ENCODE results near the gene RASSF3. TPM values are rescaled to one million over a fixed set of nuclear protein-coding genes. Genes with fewer than 3 reads are reported as not detected.

Gene RASSF3
- total and polyA plus RNA-seq, 10 of the 15 experiments (the other 5 are each of a cell fraction or from before 2014, with no cell fraction given): 6.9 to 62.4 (median 30.3) TPM

DNA sequence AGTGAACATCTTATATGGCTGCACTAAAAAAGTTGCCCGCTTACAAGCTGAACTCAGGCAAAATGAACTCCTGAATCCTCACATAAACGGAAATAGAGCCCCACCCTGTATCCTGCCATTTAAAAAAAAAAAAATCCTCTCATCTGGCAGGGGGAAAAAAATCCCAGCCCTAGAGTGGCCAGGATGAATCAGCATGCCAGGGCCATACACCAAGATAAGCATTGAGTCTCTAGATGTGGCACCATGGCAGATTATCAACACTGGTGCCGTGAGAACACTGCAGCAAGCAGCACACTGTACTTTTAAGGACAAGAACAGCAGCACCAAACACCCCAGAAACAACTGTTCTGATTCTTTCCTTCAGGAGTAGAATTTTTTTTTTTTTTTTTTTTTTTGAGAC lies 65.5 kb downstream of the RASSF3 start (continued):
- TF ChIP-seq CEBPZ (IDR thresholded peaks at IDR 0.05; ENCODE audit: low read depth, low read length) (no peak), RELA (IDR thresholded peaks at IDR 0.05; ENCODE audit: borderline replicate concordance, partially characterized antibody) (no peak), STAT3 (IDR thresholded peaks at IDR 0.05; ENCODE audit: low read depth, low read length) (no peak), E2F8 (IDR thresholded peaks at IDR 0.05; ENCODE audit: low read depth, partially characterized antibody) (no peak), ASH2L (IDR thresholded peaks at IDR 0.05; ENCODE audit: borderline replicate concordance, low read depth) (no peak), ZBTB33 (IDR thresholded peaks at IDR 0.05) (no peak), CBX5 (IDR thresholded peaks at IDR 0.05; ENCODE audit: low read depth) (no peak), HDAC6 (IDR thresholded peaks at IDR 0.05; ENCODE audit: unreplicated experiment) (no peak), ZNF24 (IDR thresholded peaks at IDR 0.05) (no peak), TCF12 (IDR thresholded peaks at IDR 0.05; ENCODE audit: low read depth, low read length) (no peak)
- TF ChIP-seq, protein P1, sequence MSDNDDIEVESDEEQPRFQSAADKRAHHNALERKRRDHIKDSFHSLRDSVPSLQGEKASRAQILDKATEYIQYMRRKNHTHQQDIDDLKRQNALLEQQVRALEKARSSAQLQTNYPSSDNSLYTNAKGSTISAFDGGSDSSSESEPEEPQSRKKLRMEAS (IDR thresholded peaks at IDR 0.05; ENCODE audit: low read depth, low read length): no peak
